ENCODE data around the gene LILRA5. TPM values are rescaled to one million over a fixed set of nuclear protein-coding genes. Genes with fewer than 3 reads are reported as not detected.

The LILRA5 gene
- total RNA-seq, 1 experiment from 2014 or later: not detected

DNA sequence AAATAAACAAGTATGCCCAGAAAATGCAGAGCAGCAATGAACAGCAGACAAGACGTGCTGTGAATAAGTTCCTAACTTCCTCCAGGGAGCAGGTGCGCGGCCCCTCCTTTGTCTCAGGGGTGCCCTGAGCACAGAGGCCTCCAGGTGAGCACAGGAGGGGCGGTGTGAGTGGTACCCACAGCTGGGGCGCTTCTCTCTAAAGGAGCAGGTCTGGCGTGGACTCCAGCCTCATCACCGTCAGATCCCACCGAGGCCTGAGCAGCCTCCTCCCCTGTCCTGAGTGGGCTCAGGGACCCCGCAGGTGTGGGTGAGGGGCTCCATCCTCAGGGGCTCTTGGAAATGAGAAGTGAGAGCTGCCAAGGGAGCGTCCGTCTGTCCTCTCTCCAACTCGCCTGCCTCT is 3.2 kb downstream of the LILRA5 start:
- Histone ChIP-seq H3F3A (ENCODE audit: low read length, unreplicated experiment) (no peaks in the 10 kb centered on the region), H3K4me1 (ENCODE audit: insufficient read depth, low read length) (no peaks in the 10 kb centered on the region), H3K27me3 (ENCODE audit: low read length) (peaks cover 79% of the 10 kb centered on the region), H3K9me3 (ENCODE audit: low read length) (no peaks in the 10 kb centered on the region), H3K9ac (ENCODE audit: low read length) (no peak overlapping the region), H3K79me2 (ENCODE audit: low read length) (no peaks in the 10 kb centered on the region), H2AFZ (ENCODE audit: low read length) (no peak overlapping the region), H3K4me3 (ENCODE audit: low read length) (no peak overlapping the region), H3K27ac (ENCODE audit: low read length) (no peak overlapping the region), H3K9me2 (replicated peaks; ENCODE audit: low read length) (0 out of 2 replicates have a peak, but pooled peaks cover 4% of the 10 kb centered on the region), H4K20me1 (ENCODE audit: low read length) (no peaks in the 10 kb centered on the region), H3K36me3 (ENCODE audit: low read depth, low read length) (no peaks in the 10 kb centered on the region), H3K4me2 (ENCODE audit: low read length) (no peak overlapping the region)
- ChIA-PET POLR2A (ENCODE audit: unreplicated experiment) (no interaction called here), CTCF (no interaction called here)
- intact Hi-C loops (cut with micrococcal nuclease): no loop called here
- BruUV-seq (replicated peaks): no TSS peak
- TF ChIP-seq EZH2phosphoT487 (IDR thresholded peaks at IDR 0.05; ENCODE audit: borderline replicate concordance, low read length) (no peak), EZH2 (IDR thresholded peaks at IDR 0.05; ENCODE audit: low read length, unreplicated experiment) (no peak)
- TF ChIP-seq, protein P1, sequence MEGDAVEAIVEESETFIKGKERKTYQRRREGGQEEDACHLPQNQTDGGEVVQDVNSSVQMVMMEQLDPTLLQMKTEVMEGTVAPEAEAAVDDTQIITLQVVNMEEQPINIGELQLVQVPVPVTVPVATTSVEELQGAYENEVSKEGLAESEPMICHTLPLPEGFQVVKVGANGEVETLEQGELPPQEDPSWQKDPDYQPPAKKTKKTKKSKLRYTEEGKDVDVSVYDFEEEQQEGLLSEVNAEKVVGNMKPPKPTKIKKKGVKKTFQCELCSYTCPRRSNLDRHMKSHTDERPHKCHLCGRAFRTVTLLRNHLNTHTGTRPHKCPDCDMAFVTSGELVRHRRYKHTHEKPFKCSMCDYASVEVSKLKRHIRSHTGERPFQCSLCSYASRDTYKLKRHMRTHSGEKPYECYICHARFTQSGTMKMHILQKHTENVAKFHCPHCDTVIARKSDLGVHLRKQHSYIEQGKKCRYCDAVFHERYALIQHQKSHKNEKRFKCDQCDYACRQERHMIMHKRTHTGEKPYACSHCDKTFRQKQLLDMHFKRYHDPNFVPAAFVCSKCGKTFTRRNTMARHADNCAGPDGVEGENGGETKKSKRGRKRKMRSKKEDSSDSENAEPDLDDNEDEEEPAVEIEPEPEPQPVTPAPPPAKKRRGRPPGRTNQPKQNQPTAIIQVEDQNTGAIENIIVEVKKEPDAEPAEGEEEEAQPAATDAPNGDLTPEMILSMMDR (conservative IDR thresholded peaks at IDR 0.05; ENCODE audit: low read depth, low read length): no peak
- ATAC-seq (no peak), DNase-seq (no peak)

DNA sequence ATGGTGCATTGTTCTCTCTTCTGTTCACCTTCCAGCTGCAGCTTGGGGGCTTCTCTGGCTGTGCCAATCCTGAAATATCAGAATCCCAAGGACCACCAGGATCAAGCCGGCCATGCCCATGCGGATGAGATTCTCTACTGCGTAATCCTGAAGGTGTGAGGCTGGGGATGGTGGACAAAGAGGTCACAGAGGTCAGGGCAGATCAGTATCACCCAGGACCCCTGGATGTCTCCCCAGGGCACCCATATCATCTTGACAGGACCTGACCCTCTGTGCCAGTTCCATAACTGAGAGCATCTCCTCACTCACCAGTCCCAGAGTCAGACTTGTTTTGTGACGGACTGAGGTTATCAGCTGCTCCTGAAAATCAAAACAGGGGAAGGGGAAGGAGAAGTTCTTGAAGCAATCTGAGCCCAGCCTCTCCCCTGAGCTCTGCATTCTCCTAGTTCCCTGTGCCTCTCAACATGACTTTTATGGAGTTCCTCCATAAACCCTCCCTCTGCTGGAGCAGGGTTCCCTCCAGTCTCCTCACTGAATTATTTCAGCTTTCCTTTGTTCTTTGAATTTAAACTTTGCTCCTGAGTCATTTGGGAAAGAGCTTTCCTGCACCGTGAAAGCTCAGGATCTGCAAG is 5.5 kb downstream of the LILRA5 start:
- no peak overlapping the region for H3K4me3 ChIP-seq (ENCODE audit: low read length)
- no peak overlapping the region for H3K27ac ChIP-seq (ENCODE audit: low read length)
- no peaks in the 10 kb centered on the region for H3K9me3 ChIP-seq (ENCODE audit: low read length)
- ChIA-PET CTCF (no interaction called here), POLR2A (ENCODE audit: unreplicated experiment) (no interaction called here)
- H3K4me2 ChIP-seq (ENCODE audit: low read length): no peak overlapping the region
- ATAC-seq: no peak
- H3K9ac ChIP-seq (ENCODE audit: low read length): no peak overlapping the region
- H3K4me1 ChIP-seq (ENCODE audit: insufficient read depth, low read length): no peaks in the 10 kb centered on the region
- peaks cover 62% of the 10 kb centered on the region for H3K27me3 ChIP-seq (ENCODE audit: low read length)
- H3K36me3 ChIP-seq (ENCODE audit: low read depth, low read length): no peaks in the 10 kb centered on the region
- H3K79me2 ChIP-seq (ENCODE audit: low read length): no peaks in the 10 kb centered on the region
- H2AFZ ChIP-seq (ENCODE audit: low read length): no peak overlapping the region
- TF ChIP-seq EZH2 (IDR thresholded peaks at IDR 0.05; ENCODE audit: low read length, unreplicated experiment) (no peak), EZH2phosphoT487 (IDR thresholded peaks at IDR 0.05; ENCODE audit: borderline replicate concordance, low read length) (no peak)
- TF ChIP-seq, protein P1 (conservative IDR thresholded peaks at IDR 0.05; ENCODE audit: low read depth, low read length): no peak
- H3K9me2 ChIP-seq (replicated peaks; ENCODE audit: low read length): 0 out of 2 replicates have a peak, but pooled peaks cover 4% of the 10 kb centered on the region
- intact Hi-C loops (cut with micrococcal nuclease): no loop called here
- no peaks in the 10 kb centered on the region for H4K20me1 ChIP-seq (ENCODE audit: low read length)
- BruUV-seq (replicated peaks): no TSS peak
- no peaks in the 10 kb centered on the region for H3F3A ChIP-seq (ENCODE audit: low read length, unreplicated experiment)
- DNase-seq: no peak

DNA sequence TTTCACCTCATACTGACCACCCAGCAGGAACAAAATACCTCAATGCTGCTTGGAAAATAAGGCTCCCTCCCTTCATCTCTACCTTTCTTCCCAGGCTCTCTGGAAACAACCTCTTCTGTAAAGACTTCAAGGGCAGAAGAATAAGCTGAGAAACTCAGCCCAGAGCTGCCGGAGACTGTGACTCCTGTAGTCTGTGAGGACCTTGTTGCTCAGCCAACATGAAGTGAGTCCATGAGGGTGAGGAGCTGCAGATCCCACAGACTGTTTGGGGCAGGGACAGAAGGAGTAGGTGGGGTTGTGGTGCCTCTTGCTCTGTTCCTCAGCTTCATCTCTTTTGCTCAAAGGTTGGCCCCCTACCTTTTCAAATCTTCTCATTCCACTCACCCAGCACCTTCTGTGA is 7.8 kb downstream of the LILRA5 start:
- BruUV-seq (replicated peaks): no TSS peak
- H2AFZ ChIP-seq (ENCODE audit: low read length): no peak overlapping the region

More for the DNA sequence above, 7.8 kb downstream of the LILRA5 start:
- Histone ChIP-seq H3K9me3 (ENCODE audit: low read length) (no peaks in the 10 kb centered on the region), H3K4me3 (ENCODE audit: low read length) (no peak overlapping the region), H3K27me3 (ENCODE audit: low read length) (peaks cover 57% of the 10 kb centered on the region), H3K79me2 (ENCODE audit: low read length) (no peaks in the 10 kb centered on the region), H3K4me2 (ENCODE audit: low read length) (no peak overlapping the region), H3K36me3 (ENCODE audit: low read depth, low read length) (no peaks in the 10 kb centered on the region), H3K4me1 (ENCODE audit: insufficient read depth, low read length) (no peaks in the 10 kb centered on the region), H3K9ac (ENCODE audit: low read length) (no peak overlapping the region), H3K9me2 (replicated peaks; ENCODE audit: low read length) (0 out of 2 replicates have a peak, but pooled peaks cover 4% of the 10 kb centered on the region), H3K27ac (ENCODE audit: low read length) (no peak overlapping the region), H4K20me1 (ENCODE audit: low read length) (no peaks in the 10 kb centered on the region), H3F3A (ENCODE audit: low read length, unreplicated experiment) (no peaks in the 10 kb centered on the region)
- POLR2A ChIA-PET (ENCODE audit: unreplicated experiment): no interaction called here
- DNase-seq: no peak
- no peak for ATAC-seq
- TF ChIP-seq EZH2 (IDR thresholded peaks at IDR 0.05; ENCODE audit: low read length, unreplicated experiment) (no peak), EZH2phosphoT487 (IDR thresholded peaks at IDR 0.05; ENCODE audit: borderline replicate concordance, low read length) (no peak)
- TF ChIP-seq, protein P1 (conservative IDR thresholded peaks at IDR 0.05; ENCODE audit: low read depth, low read length): no peak
- CTCF ChIA-PET: no interaction called here
- intact Hi-C loops (cut with micrococcal nuclease): no loop called here
